Breast epithelium (tissue), 3 donors: ENCODE data around the gene NUP153.

Source experiments
- POLR2A ChIP-seq: fragments of 450-650 bp; IDR thresholded peaks from one replicate; pipeline ENCODE4 v1.6.1; 2016; ENCODE audit warnings: antibody characterized with exemption, mild to moderate bottlenecking, moderate library complexity
- POLR2AphosphoS5 ChIP-seq, 3 donors: sonication (generic); formaldehyde crosslinking; IDR thresholded peaks; one replicate each; pipeline ENCODE4 v1.6.1; 2017; ENCODE audit warnings: antibody characterized with exemption in 3 of 3
- TF ChIP-seq, protein P1 (sequence below), 3 donors: fragments of 450-650 bp; IDR thresholded peaks; one replicate each; pipeline ENCODE4 v1.5.1; 2016 to 2017; ENCODE audit warnings: antibody characterized with exemption in 3 of 3, mild to moderate bottlenecking in 3 of 3, moderate library complexity in 3 of 3

DNA sequence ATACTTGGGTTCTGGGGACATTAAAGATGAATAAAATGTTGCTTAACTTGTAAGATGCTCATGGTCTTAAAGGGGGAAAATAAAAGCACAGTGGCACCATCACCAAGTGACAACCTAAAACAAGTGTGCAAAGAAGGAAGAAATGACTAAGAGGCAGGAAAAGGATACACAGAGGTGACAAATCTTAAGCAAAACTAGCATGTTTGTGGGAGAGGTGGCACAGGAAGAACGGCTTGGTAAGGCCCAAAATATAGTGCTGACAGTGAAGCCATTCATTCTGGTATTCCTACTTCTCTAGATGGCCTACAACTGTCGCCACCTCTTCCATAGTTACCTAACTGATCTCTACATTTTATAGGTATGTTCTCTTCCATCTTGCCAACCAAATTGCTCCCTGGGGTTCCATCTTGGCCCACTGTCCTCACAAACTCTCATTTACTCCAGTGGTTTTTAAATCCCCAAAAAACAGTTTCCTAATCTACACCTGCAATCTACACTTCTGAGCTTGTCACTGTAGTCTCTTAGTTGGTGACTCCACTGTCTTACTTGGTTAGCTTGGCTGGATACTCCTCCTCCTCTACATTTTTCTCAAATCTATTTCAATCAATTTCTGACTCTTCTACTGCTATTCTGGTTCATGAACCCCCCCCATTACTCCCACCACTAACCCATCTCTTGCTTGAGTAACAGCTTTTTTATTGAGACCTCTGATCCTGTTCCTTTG, 73.1 kb downstream of the NUP153 start:
- TF ChIP-seq, protein P1, sequence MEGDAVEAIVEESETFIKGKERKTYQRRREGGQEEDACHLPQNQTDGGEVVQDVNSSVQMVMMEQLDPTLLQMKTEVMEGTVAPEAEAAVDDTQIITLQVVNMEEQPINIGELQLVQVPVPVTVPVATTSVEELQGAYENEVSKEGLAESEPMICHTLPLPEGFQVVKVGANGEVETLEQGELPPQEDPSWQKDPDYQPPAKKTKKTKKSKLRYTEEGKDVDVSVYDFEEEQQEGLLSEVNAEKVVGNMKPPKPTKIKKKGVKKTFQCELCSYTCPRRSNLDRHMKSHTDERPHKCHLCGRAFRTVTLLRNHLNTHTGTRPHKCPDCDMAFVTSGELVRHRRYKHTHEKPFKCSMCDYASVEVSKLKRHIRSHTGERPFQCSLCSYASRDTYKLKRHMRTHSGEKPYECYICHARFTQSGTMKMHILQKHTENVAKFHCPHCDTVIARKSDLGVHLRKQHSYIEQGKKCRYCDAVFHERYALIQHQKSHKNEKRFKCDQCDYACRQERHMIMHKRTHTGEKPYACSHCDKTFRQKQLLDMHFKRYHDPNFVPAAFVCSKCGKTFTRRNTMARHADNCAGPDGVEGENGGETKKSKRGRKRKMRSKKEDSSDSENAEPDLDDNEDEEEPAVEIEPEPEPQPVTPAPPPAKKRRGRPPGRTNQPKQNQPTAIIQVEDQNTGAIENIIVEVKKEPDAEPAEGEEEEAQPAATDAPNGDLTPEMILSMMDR (IDR thresholded peaks at IDR 0.05), result no peak
- TF ChIP-seq POLR2A, result no peak
- no peak for TF ChIP-seq POLR2AphosphoS5 (IDR thresholded peaks at IDR 0.05)
